GM21825 (cell line): ENCODE results near the gene MPZ.

Experiments used
- ATAC-seq: cut with Tn5 transposase; IDR thresholded peaks from one replicate; pipeline ENCODE4 v1.9.1; 2021; ENCODE audit warnings: mild to moderate bottlenecking, moderate library complexity; ENCODE audit not compliant: unreplicated experiment

MPZ gene

GRCh38 chr1:161304927-161305866, 4.6 kb downstream of the MPZ start:
- ATAC-seq: no peak

- ATAC-seq: no peak
Measured at GRCh38 chr1:161300478-161300877, 9.3 kb downstream of the MPZ start.

- no peak for ATAC-seq
Measured at GRCh38 chr1:161299347-161299746, 10.4 kb downstream of the MPZ start.

DNA sequence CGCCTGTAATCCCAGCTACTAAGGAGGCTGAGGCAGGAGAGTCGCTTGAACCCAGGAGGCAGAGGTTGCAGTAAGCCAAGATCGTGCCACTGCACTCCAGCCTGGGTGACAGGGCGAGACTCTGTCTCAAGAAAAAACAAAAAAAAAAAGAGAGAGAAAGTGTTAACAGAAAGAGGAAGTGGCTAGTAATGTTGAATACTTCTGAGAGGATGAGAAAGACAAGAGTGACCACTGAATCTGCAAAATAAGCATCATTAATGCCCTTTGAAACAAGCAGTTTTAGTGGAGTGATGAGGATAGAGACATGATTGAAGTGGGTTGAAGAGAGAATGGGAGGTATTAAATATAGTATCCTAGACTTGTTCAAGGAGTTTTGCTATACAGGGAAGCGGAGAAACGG, 11.7 kb downstream of the MPZ start:
- ATAC-seq: no peak

DNA sequence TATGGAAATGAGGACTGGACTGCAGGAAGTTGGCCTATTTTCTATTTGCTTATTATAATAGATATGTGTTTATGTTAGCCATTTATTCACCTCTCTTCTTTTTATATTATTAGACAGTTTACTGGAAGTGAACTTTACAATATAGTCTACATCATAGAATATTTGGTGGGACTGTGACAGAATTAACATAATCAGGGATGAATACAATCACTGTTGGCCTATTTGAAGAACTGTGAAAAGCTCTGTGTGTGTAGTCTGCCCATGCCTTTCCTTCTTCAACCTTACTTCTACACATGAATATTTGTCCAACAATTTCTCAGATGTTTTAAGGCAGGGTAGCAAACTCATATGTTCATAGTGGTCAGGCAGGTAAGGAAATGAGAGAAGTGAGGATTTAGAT, 12.4 kb downstream of the MPZ start:
- ATAC-seq: no peak

DNA sequence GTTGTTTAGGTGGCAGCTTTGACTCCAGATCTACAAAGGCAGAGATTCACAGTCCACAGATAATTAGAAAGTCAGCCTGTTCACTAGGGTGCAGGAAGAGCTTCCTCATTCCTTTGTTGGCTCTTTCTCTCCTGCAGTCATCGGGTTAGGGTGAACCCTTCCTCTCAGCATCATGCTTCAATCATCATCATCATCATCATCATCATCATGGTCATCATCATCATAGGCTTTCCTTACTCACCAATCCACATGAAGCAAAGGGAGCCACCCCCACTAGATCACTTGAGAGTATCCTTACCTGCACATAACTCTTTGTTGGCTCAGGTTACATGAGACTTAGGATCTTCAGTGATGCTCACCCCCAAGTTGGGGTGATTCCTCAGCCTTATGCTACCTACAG, 19.0 kb downstream of the MPZ start:
- ATAC-seq: no peak

GRCh38 chr1:161287482-161288054, 22.2 kb downstream of the MPZ start:
- no peak for ATAC-seq

GRCh38 chr1:161285521-161285920, 24.2 kb downstream of the MPZ start:
- no peak for ATAC-seq

DNA sequence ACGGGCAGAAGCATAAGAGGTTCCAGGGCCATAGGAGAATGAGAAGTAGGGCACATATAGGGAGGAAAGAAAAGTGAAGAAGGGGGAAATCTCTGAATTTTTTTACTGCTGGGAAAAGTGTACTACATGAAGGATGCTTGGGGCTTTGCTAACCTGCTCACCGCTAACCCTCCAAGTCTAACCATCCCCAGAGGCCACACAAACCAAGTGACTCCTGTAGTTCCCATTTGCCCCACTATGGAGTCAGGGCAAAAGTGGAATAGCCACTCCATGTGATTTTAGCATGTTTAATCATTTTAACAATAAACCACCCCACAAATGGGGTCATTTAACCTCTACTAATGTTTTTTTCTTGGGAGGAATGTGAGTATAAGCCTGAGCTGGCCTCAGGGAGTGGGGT, 24.7 kb downstream of the MPZ start:
- ATAC-seq: no peak

- ATAC-seq: no peak
Measured at GRCh38 chr1:161282991-161283390, 26.8 kb downstream of the MPZ start.

DNA sequence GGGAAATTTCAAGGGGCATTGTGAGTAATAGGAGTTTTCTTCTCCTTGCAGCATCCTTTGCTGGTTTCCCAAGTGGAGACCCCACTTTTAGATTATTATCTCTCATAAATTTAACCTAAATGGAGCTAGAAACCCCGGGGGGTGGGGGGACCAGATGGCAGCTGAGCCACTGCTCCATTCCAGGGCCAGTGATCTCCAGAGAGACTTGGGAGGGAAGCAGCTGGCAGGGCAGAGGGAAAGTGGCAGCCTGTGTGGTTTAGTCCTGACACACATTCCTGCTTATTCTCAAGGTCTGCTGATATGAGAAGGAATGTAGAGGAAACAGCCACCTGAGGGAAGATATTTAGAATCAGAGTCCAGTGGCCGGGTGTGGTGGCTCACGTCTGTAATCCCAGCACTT, 34.9 kb downstream of the MPZ start:
- ATAC-seq: no peak

- no peak for ATAC-seq
Measured at GRCh38 chr1:161273402-161273801, 36.4 kb downstream of the MPZ start.

GRCh38 chr1:161267321-161267720, 42.4 kb downstream of the MPZ start:
- ATAC-seq: no peak

GRCh38 chr1:161266836-161267235, 42.9 kb downstream of the MPZ start:
- no peak for ATAC-seq

GRCh38 chr1:161266202-161266601, 43.6 kb downstream of the MPZ start:
- no peak for ATAC-seq

GRCh38 chr1:161265305-161265704, 44.5 kb downstream of the MPZ start:
- ATAC-seq: no peak

DNA sequence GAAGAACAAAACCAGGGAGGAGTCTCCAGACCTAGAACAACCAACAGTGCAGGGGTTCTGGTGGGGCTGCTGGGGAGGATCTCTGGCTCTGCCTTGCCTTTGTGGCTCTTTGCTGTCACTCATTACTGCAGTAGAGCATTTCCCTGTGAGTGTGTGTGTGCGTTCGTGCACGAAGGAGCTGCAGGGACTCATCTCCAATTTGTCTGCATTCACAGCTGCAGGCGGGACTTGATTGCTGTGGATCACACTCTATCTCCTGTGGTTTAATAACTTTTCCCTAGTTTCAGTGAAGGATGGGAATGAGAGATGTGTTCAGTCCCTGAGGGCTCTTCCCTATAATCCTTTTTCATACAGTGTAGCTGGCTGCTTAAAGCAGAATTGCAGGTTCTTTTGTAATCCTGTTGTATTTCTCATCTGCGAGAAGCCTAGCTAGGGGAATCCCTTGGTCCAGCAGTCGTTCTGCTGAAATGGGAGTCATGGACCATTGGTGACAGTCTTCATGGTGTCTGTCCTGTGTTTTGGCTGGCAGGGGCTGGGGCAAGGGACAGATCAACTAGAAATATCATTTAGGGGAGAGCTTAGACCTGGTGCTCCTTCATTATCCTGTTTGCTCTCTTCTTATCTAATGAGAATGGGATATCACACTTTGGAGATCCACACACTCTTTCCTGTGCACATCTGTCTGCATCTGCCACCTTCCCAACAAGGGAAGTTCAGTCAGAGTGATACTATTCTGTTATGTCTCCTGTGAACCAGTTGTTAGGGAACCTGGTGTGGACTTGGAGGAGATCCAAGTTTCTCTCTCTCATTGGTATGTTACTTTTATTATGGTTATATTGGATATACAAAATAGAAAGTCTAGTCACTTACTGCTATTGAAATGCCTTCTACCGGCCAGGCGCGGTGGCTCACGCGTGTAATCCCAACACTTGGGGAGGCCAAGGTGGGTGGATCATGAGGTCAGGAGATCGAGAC, 48.2 kb downstream of the MPZ start:
- peak; percentile 57 for ATAC-seq

DNA sequence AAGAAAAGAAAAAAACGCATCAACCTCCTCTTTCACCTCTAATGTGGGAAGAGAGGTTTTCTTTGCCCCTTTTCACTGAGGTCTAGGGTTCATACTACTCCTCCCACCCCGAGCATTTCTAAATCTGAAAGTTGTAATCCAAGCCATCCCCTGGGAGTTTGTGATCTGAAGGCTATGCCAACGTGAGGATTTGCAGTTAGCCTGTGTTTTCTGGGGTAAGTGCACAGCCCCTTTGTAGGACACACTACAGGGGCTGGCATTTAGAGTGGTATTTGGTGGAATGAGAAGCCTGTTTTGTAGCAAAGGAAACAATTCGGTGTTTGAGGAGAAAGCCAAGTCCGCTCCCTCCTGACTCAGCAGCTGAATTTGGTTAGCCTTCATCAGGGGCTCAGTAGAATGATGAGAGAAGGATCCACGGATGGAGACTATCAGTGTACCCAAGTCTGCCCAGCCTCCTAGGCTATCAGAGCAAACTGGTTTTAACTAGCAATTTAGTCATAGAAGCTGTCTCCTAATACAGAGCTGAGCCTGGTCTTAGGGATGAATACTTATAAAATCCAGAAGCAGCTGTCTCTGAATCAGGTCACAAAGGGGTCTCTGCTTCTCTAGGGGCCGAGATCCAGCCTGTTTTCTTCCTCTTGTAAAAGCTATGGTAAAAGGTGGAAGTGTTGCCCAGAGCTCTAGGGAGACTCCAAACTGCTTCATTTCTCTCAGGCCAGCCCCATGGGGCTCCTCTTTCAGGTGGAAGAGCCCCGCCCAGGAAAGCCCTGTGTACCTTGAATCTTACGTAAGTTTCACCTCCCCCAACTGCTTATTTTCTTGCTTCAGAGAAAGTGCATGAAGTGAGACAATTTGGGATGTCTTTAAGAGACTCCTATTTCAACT, 49.1 kb downstream of the MPZ start:
- peak; percentile 24 for ATAC-seq

GRCh38 chr1:161259765-161260164, 50.0 kb downstream of the MPZ start:
- no peak for ATAC-seq

DNA sequence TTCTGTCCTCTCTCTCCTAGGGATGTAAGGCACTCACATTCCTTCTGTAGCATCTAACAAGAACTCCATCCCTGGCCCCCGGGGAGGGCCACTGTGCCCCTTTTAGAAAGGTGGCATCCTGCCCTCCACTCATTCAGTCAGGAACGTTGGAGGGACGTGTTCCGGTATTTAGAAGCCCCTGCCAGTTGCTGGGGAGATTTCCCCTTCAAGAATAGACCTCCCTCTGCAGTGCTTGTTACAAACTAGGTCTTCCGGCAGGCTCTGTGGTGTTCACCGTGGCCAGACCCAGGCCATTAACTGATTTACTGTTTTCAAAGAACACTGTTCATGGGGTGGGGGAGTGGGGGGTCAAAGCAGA, 50.4 kb downstream of the MPZ start:
- ATAC-seq: no peak
